Esophagus squamous epithelium (tissue), 4 donors: ENCODE data around the gene PPFIA4.

Experiments used
- POLR2A ChIP-seq, 4 donors: fragments of 450-650 bp; IDR thresholded peaks; one replicate each; pipeline ENCODE4 v1.6.1; 2017; ENCODE audit warnings: antibody characterized with exemption in 4 of 4, mild to moderate bottlenecking in 4 of 4, moderate library complexity in 3 of 4
- TF ChIP-seq, protein P1 (sequence below), 6 experiments: fragments of 450-650 bp in 4 of 6; fragments of 200-600 bp in 2 of 6; sonication (generic) in 2 of 6; IDR thresholded peaks; one replicate each; pipeline ENCODE4 v1.5.1; 2016 to 2019; ENCODE audit warnings: antibody characterized with exemption in 6 of 6, mild to moderate bottlenecking in 4 of 6, moderate library complexity in 4 of 6

- TF ChIP-seq, protein P1, sequence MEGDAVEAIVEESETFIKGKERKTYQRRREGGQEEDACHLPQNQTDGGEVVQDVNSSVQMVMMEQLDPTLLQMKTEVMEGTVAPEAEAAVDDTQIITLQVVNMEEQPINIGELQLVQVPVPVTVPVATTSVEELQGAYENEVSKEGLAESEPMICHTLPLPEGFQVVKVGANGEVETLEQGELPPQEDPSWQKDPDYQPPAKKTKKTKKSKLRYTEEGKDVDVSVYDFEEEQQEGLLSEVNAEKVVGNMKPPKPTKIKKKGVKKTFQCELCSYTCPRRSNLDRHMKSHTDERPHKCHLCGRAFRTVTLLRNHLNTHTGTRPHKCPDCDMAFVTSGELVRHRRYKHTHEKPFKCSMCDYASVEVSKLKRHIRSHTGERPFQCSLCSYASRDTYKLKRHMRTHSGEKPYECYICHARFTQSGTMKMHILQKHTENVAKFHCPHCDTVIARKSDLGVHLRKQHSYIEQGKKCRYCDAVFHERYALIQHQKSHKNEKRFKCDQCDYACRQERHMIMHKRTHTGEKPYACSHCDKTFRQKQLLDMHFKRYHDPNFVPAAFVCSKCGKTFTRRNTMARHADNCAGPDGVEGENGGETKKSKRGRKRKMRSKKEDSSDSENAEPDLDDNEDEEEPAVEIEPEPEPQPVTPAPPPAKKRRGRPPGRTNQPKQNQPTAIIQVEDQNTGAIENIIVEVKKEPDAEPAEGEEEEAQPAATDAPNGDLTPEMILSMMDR (IDR thresholded peaks at IDR 0.05) = peak; percentile 67 to 88 (median 78)
- TF ChIP-seq POLR2A (IDR thresholded peaks at IDR 0.05) = no peak
Measured at GRCh38 chr1:202998836-202999750, 27.2 kb upstream of the PPFIA4 start.
